H1 (cell line): ENCODE results near the gene GDAP1L1. TPM values are rescaled to one million over a fixed set of nuclear protein-coding genes. Genes with fewer than 3 reads are reported as not detected.

Experiments used
- CTCF ChIA-PET: fragments of 300-600 bp; sonication (Branson Sonifier 250); formaldehyde crosslinking; loops from one replicate; lab custom pipeline; 2021; ENCODE audit not compliant: partially characterized antibody; lab: Charles Lee
- POLR2A ChIA-PET: fragments of 300-600 bp; sonication (Branson Sonifier 250); formaldehyde crosslinking; loops from one replicate; lab custom pipeline; 2021; ENCODE audit warnings: inconsistent platforms; ENCODE audit not compliant: partially characterized antibody; lab: Charles Lee
- DNase-seq, 2 experiments: peaks; one replicate each; pipeline versions ENCODE4 v3.0.0 to v3.0.0-alpha.2; 2010 to 2022; ENCODE audit warnings: low spot score in 2 of 2, low read depth in 1 of 2, mixed read lengths in 1 of 2
- FAIRE-seq: peaks from 2 replicates; lab custom pipeline; 2011; peaks lifted over from hg19 to GRCh38; lab: Jason Lieb, UNC
- H2AFZ ChIP-seq: 2 replicates; pipeline ENCODE4 v1.8.1; 2012; ENCODE audit warnings: low read length, inconsistent platforms
- H2AK5ac ChIP-seq: 2 replicates; pipeline ENCODE4 v1.6.1; 2013; ENCODE audit warnings: low read depth, low read length
- H2BK120ac ChIP-seq: replicated peaks from 2 replicates; pipeline ENCODE3; 2013; ENCODE audit warnings: low read depth, low read length, inconsistent platforms
- H2BK12ac ChIP-seq: 2 replicates; pipeline ENCODE4 v1.6.1; 2013; ENCODE audit warnings: low read depth, low read length
- H2BK15ac ChIP-seq: 2 replicates; pipeline ENCODE4 v1.6.1; 2013; ENCODE audit warnings: low read length
- H2BK20ac ChIP-seq: 2 replicates; pipeline ENCODE4 v1.6.1; 2013; ENCODE audit warnings: low read length
- H2BK5ac ChIP-seq: 2 replicates; pipeline ENCODE4 v1.6.1; 2013; ENCODE audit warnings: low read depth, low read length
- H3K14ac ChIP-seq: 2 replicates; pipeline ENCODE4 v1.6.1; 2013; ENCODE audit warnings: inconsistent platforms; ENCODE audit not compliant: insufficient read length
- H3K18ac ChIP-seq: 2 replicates; pipeline ENCODE4 v1.6.1; 2013; ENCODE audit warnings: low read length; ENCODE audit errors: extremely low read depth
- H3K23ac ChIP-seq: 2 replicates; pipeline ENCODE4 v1.6.1; 2013; ENCODE audit warnings: inconsistent platforms; ENCODE audit not compliant: insufficient read length
- H3K23me2 ChIP-seq: 2 replicates; pipeline ENCODE4 v1.6.1; 2013; ENCODE audit warnings: low read depth, low read length
- H3K27ac ChIP-seq: 2 replicates; pipeline ENCODE4 v1.6.1; 2011; ENCODE audit warnings: low read depth, low read length, inconsistent platforms
- H3K27me3 ChIP-seq, 4 experiments: replicated peaks in 1 of 4; 1 replicate in 1 of 4; 2 replicates in 3 of 4; pipeline versions ENCODE4 v1.6.1 to v1.8.1; 2011 to 2013; ENCODE audit warnings: low read length in 3 of 4, mild to moderate bottlenecking in 3 of 4, inconsistent platforms in 2 of 4, mixed read lengths in 2 of 4, moderate library complexity in 1 of 4; ENCODE audit not compliant: control insufficient read depth in 3 of 4, insufficient read depth in 3 of 4; ENCODE audit errors: extremely low read depth in 1 of 4
- H3K36me3 ChIP-seq, 4 experiments: 2 replicates each; pipeline versions ENCODE4 v1.6.1 to v1.8.1; 2011 to 2013; ENCODE audit warnings: mild to moderate bottlenecking in 4 of 4, low read length in 3 of 4, moderate library complexity in 2 of 4, control low read depth in 1 of 4, inconsistent platforms in 1 of 4; ENCODE audit not compliant: insufficient read depth in 4 of 4, control insufficient read depth in 2 of 4
- H3K4ac ChIP-seq: replicated peaks from 2 replicates; pipeline ENCODE3; 2013; ENCODE audit warnings: low read length, low read depth, mixed read lengths, inconsistent platforms; ENCODE audit not compliant: insufficient read length
- H3K4me1 ChIP-seq, 4 experiments: replicated peaks in 1 of 4; 1 replicate in 1 of 4; 2 replicates in 3 of 4; pipeline versions ENCODE4 v1.6.1 to v1.8.1; 2011 to 2013; ENCODE audit warnings: low read length in 3 of 4, inconsistent platforms in 2 of 4, mixed read lengths in 1 of 4; ENCODE audit not compliant: insufficient read depth in 4 of 4, control insufficient read depth in 3 of 4
- H3K4me2 ChIP-seq, 2 experiments: 2 replicates each; pipeline versions ENCODE4 v1.6.1 to v1.8.1; 2011 to 2013; ENCODE audit warnings: low read depth in 2 of 2, low read length in 2 of 2, control low read depth in 1 of 2, inconsistent platforms in 1 of 2, mild to moderate bottlenecking in 1 of 2; ENCODE audit not compliant: insufficient read depth in 1 of 2
- H3K4me3 ChIP-seq, 4 experiments: fragments of 200-600, 300-600 bp in 1 of 4; sonication (generic), shearing (Covaris generic), sonication (Bioruptor Twin) in 1 of 4; 2 replicates each; pipeline versions ENCODE4 v1.5.1 to v1.8.1; 2011 to 2016; ENCODE audit warnings: low read length in 4 of 4, low read depth in 3 of 4, control low read depth in 2 of 4, inconsistent platforms in 2 of 4, mild to moderate bottlenecking in 2 of 4, mixed read lengths in 1 of 4, moderate library complexity in 1 of 4; ENCODE audit not compliant: insufficient read depth in 2 of 4; ENCODE audit errors: extremely low read depth in 1 of 4
- H3K56ac ChIP-seq: replicated peaks from 2 replicates; pipeline ENCODE3; 2013; ENCODE audit warnings: low read depth, mild to moderate bottlenecking, mixed read lengths, low read length, inconsistent platforms; ENCODE audit not compliant: insufficient read length
- H3K79me1 ChIP-seq: 2 replicates; pipeline ENCODE4 v1.6.1; 2013; ENCODE audit warnings: low read depth, low read length, control low read depth
- H3K79me2 ChIP-seq, 2 experiments: 2 replicates each; pipeline versions ENCODE4 v1.6.1 to v1.8.1; 2012 to 2013; ENCODE audit warnings: low read length in 2 of 2, mild to moderate bottlenecking in 2 of 2, inconsistent platforms in 1 of 2; ENCODE audit not compliant: insufficient read depth in 2 of 2, control insufficient read depth in 1 of 2
- H3K9ac ChIP-seq, 4 experiments: replicated peaks in 1 of 4; 1 replicate in 1 of 4; 2 replicates in 3 of 4; pipeline versions ENCODE4 v1.6.1 to v1.8.1; 2011 to 2013; ENCODE audit warnings: low read depth in 3 of 4, low read length in 3 of 4, control low read depth in 2 of 4, mild to moderate bottlenecking in 2 of 4, moderate library complexity in 2 of 4, inconsistent platforms in 1 of 4; ENCODE audit errors: extremely low read depth in 1 of 4
- H3K9me3 ChIP-seq, 2 experiments: 2 replicates each; pipeline versions ENCODE4 v1.6.1 to v1.8.1; 2012 to 2013; ENCODE audit warnings: mild to moderate bottlenecking in 2 of 2, moderate library complexity in 2 of 2, control low read depth in 1 of 2, inconsistent platforms in 1 of 2, low read depth in 1 of 2, low read length in 1 of 2, mixed read lengths in 1 of 2; ENCODE audit not compliant: insufficient read depth in 2 of 2
- H4K20me1 ChIP-seq, 2 experiments: replicated peaks in 1 of 2; 2 replicates each; pipeline versions ENCODE3 to v1.8.1; 2011 to 2013; ENCODE audit warnings: inconsistent platforms in 2 of 2, low read length in 2 of 2, mild to moderate bottlenecking in 1 of 2; ENCODE audit not compliant: insufficient read depth in 2 of 2, control insufficient read depth in 1 of 2
- H4K5ac ChIP-seq: 2 replicates; pipeline ENCODE4 v1.6.1; 2013; ENCODE audit warnings: low read length, low read depth, mixed read lengths, inconsistent platforms; ENCODE audit not compliant: insufficient read length
- H4K8ac ChIP-seq: 2 replicates; pipeline ENCODE4 v1.8.0; 2013; ENCODE audit warnings: mild to moderate bottlenecking, moderate library complexity, low read length, inconsistent platforms; ENCODE audit not compliant: insufficient read depth; ENCODE audit errors: extremely low read depth
- H4K91ac ChIP-seq: replicated peaks from 2 replicates; pipeline ENCODE3; 2013; ENCODE audit warnings: low read length, mixed read lengths, inconsistent platforms; ENCODE audit not compliant: insufficient read length
- BACH1 ChIP-seq: IDR thresholded peaks from 2 replicates; pipeline ENCODE4 v1.6.1; 2012; ENCODE audit warnings: low read length, improper control_type of control experiment
- BCL11A ChIP-seq, 2 experiments: IDR thresholded peaks; one replicate each; pipeline ENCODE4 v1.6.1; 2011; ENCODE audit warnings: low read depth in 2 of 2, low read length in 2 of 2, mild to moderate bottlenecking in 2 of 2
- BRCA1 ChIP-seq: IDR thresholded peaks from 2 replicates; pipeline ENCODE4 v1.6.1; 2012; ENCODE audit warnings: low read depth, low read length, improper control_type of control experiment
- CHD2 ChIP-seq: IDR thresholded peaks from 2 replicates; pipeline ENCODE4 v1.6.1; 2012; ENCODE audit warnings: low read length, improper control_type of control experiment
- EP300 ChIP-seq, 2 experiments: IDR thresholded peaks; 1 replicate in 1 of 2; 2 replicates in 1 of 2; pipeline ENCODE4 v1.6.1; 2011 to 2012; ENCODE audit warnings: low read depth in 2 of 2, low read length in 2 of 2, mild to moderate bottlenecking in 2 of 2, borderline replicate concordance in 1 of 2, inconsistent platforms in 1 of 2, moderate library complexity in 1 of 2
- NANOG ChIP-seq: IDR thresholded peaks from 2 replicates; pipeline ENCODE4 v1.6.1; 2011; ENCODE audit warnings: low read length, low read depth, mild to moderate bottlenecking, inconsistent platforms; ENCODE audit not compliant: insufficient read depth, poor library complexity, severe bottlenecking
- PHF8 ChIP-seq: fragments of 200-600 bp; sonication (generic); conservative IDR thresholded peaks from 2 replicates; pipeline ENCODE4 v1.7.1; 2012; ENCODE audit warnings: low read depth, mild to moderate bottlenecking, inconsistent platforms, low read length, moderate library complexity
- RAD21 ChIP-seq, 2 experiments: IDR thresholded peaks in 1 of 2; conservative IDR thresholded peaks in 1 of 2; 2 replicates each; pipeline ENCODE4 v1.6.1; 2011; ENCODE audit warnings: low read depth in 2 of 2, low read length in 2 of 2, improper control_type of control experiment in 1 of 2, inconsistent platforms in 1 of 2, mild to moderate bottlenecking in 1 of 2, moderate library complexity in 1 of 2
- SIN3A ChIP-seq, 2 experiments: IDR thresholded peaks in 1 of 2; conservative IDR thresholded peaks in 1 of 2; 2 replicates each; pipeline ENCODE4 v1.6.1; 2011 to 2012; ENCODE audit warnings: low read length in 2 of 2, improper control_type of control experiment in 1 of 2, low read depth in 1 of 2, mild to moderate bottlenecking in 1 of 2
- SP4 ChIP-seq: IDR thresholded peaks from 2 replicates; pipeline ENCODE4 v1.6.1; 2012; ENCODE audit warnings: low read length, inconsistent platforms
- TBP ChIP-seq: IDR thresholded peaks from 2 replicates; pipeline ENCODE4 v1.6.1; 2011; ENCODE audit warnings: low read depth, low read length, improper control_type of control experiment
- WGBS, 2 experiments: shearing (Covaris generic) in 1 of 2; methylation state at CpG; one replicate each; pipeline versions ENCODE4 v1.1.6 to v1.1.7; 2013 to 2015; ENCODE audit warnings: low lambda C conversion rate in 2 of 2, mixed read lengths in 2 of 2, inconsistent platforms in 1 of 2, low coverage in 1 of 2, missing lambda C conversion rate in 1 of 2; ENCODE audit not compliant: insufficient replicate concordance in 2 of 2, insufficient coverage in 1 of 2, insufficient read length in 1 of 2; ENCODE audit errors: extremely low coverage in 1 of 2, missing lambda C conversion rate in 1 of 2; 5-methylcytosine and 5-hydroxymethylcytosine counted together
- polyA plus RNA-seq, 7 experiments: library from polyadenylated mRNA; depleted of rRNA in 3 of 7; stranded (reverse) in 5 of 7; unstranded in 2 of 7; fragments of >200 nt in 5 of 7; fragments of 200-250 nt in 2 of 7; gene quantifications; 1 replicate in 5 of 7; 2 replicates in 1 of 7; 4 replicates in 1 of 7; pipeline versions ENCODE4 v1.2.1 to v1.2.3, GENCODE V29; 2011 to 2013; ENCODE audit warnings: missing spikeins in 2 of 7, mixed read lengths in 2 of 7
- total RNA-seq: library from RNA; stranded (reverse); fragmentation: NEBNext Ultra II Directional; extraction: Animal tissue kit (Norgen Biotek cat#: 25700); gene quantifications from 2 replicates; pipeline ENCODE4 v1.2.1, GENCODE V29; 2021
- TF ChIP-seq, protein P1 (sequence below): IDR thresholded peaks from 2 replicates; pipeline ENCODE4 v1.6.1; 2011; ENCODE audit warnings: low read depth, mild to moderate bottlenecking, low read length; ENCODE audit not compliant: insufficient read depth
- TF ChIP-seq, protein P2 (sequence below): IDR thresholded peaks from 2 replicates; pipeline ENCODE4 v1.6.1; 2012; ENCODE audit warnings: inconsistent platforms

The GDAP1L1 gene
- total and polyA plus RNA-seq, 2 of the 8 experiments (the other 6 are each of a cell fraction or from before 2014, with no cell fraction given), result 8.5 to 63.1 TPM

- TF ChIP-seq BACH1 (no peak), PHF8 (no peak), RAD21 (IDR thresholded peaks at IDR 0.05 in 1 of 2, conservative IDR thresholded peaks at IDR 0.05 in 1 of 2; ENCODE audit: low read depth in 2 of 2, low read length in 2 of 2) (no peak), TBP (no peak), SP4 (no peak), CHD2 (no peak), BRCA1 (no peak), BCL11A (IDR thresholded peaks at IDR 0.05; ENCODE audit: low read depth in 2 of 2, low read length in 2 of 2) (no peak), NANOG (no peak), EP300 (IDR thresholded peaks at IDR 0.05; ENCODE audit: borderline replicate concordance in 1 of 2, low read depth in 2 of 2, low read length in 2 of 2) (no peak), SIN3A (conservative IDR thresholded peaks at IDR 0.05 in 1 of 2, IDR thresholded peaks at IDR 0.05 in 1 of 2; ENCODE audit: low read depth in 1 of 2, low read length in 2 of 2) (no peak)
- TF ChIP-seq, protein P1, sequence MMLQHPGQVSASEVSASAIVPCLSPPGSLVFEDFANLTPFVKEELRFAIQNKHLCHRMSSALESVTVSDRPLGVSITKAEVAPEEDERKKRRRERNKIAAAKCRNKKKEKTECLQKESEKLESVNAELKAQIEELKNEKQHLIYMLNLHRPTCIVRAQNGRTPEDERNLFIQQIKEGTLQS, result no peak
- TF ChIP-seq, protein P2, sequence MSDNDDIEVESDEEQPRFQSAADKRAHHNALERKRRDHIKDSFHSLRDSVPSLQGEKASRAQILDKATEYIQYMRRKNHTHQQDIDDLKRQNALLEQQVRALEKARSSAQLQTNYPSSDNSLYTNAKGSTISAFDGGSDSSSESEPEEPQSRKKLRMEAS, result no peak
Observed at GRCh38 chr20:44212792-44213191, 34.3 kb upstream of the GDAP1L1 start.

More at GRCh38 chr20:44212792-44213191, 34.3 kb upstream of the GDAP1L1 start:
- FAIRE-seq (no peak), DNase-seq (peak in 1 of 2 experiments; percentile 0)
- no peak overlapping the region for H2AK5ac ChIP-seq
- H3K56ac ChIP-seq, result no peak overlapping the region
- no peak overlapping the region for H2BK20ac ChIP-seq
- peaks cover 5% of the 10 kb centered on the region for H3K79me1 ChIP-seq
- no peaks in the 10 kb centered on the region for H3K36me3 ChIP-seq
- no peak overlapping the region for H2BK5ac ChIP-seq
- H3K18ac ChIP-seq, result no peak overlapping the region
- H3K79me2 ChIP-seq, result peaks cover 11 to 30% of the 10 kb centered on the region in 2 experiments
- H3K4me1 ChIP-seq, result peaks cover 1 to 6% (median 5%) of the 10 kb centered on the region in 4 experiments
- no peak overlapping the region for H3K14ac ChIP-seq
- no peak overlapping the region for H4K5ac ChIP-seq
- no peak overlapping the region for H3K27ac ChIP-seq
- H3K4me3 ChIP-seq, result no peak overlapping the region
- no peaks in the 10 kb centered on the region for H3K27me3 ChIP-seq
- no peak overlapping the region for H3K23ac ChIP-seq
- WGBS, 2 experiments, result 89% methylated on average over 4 of the region's 4 CpGs; no CpG with 5 or more reads in 1 of the 2 experiments
- no peak overlapping the region for H3K9ac ChIP-seq
- peaks cover 4 to 6% of the 10 kb centered on the region in 2 experiments for H4K20me1 ChIP-seq
- H2BK12ac ChIP-seq, result no peak overlapping the region
- peaks cover 8% of the 10 kb centered on the region for H3K23me2 ChIP-seq
- H2AFZ ChIP-seq, result no peak overlapping the region
- no peak overlapping the region for H2BK120ac ChIP-seq
- H4K91ac ChIP-seq, result no peak overlapping the region
- CTCF ChIA-PET, result interaction anchor here (0.8 to 11.2 kb wide), 9 partner anchors 8 to 249 kb away, joined by 3 to 153 read pairs (median 4); partner anchors contain the start of gene FITM2
- no peak overlapping the region for H3K4ac ChIP-seq
- POLR2A ChIA-PET, result no interaction called here
- no peaks in the 10 kb centered on the region for H3K9me3 ChIP-seq
- H3K4me2 ChIP-seq, result no peak overlapping the region
- no peak overlapping the region for H2BK15ac ChIP-seq
- H4K8ac ChIP-seq, result no peak overlapping the region
